HEK293 (cell line): ENCODE results near the gene NFE2L1.

Experiments used
- CTCF ChIA-PET: fragments of 350-600 bp; formaldehyde crosslinking; extraction: SDS; loops from one replicate; lab custom pipeline; 2021; ENCODE audit warnings: antibody characterized with exemption; lab: Yijun Ruan, JAX
- POLR2A ChIA-PET: fragments of 300-600 bp; formaldehyde crosslinking; extraction: SDS; loops from one replicate; lab custom pipeline; 2020; ENCODE audit warnings: antibody characterized with exemption, inconsistent platforms; lab: Yijun Ruan, JAX
- H3K27ac ChIP-seq: fragments of 200-500 bp; sonication (Bioruptor generic); 2 replicates; pipeline ENCODE4 v1.5.1; 2014; ENCODE audit warnings: low read depth, low read length, control low read depth, inconsistent platforms; ENCODE audit errors: extremely low read depth
- H3K36me3 ChIP-seq, 2 experiments: fragments of 200-500 bp in 1 of 2; sonication (Bioruptor generic) in 1 of 2; 1 replicate in 1 of 2; 2 replicates in 1 of 2; pipeline ENCODE4 v1.5.1; 2014 to 2017; ENCODE audit warnings: inconsistent platforms in 2 of 2, low read length in 2 of 2; ENCODE audit not compliant: control insufficient read depth in 2 of 2, insufficient read depth in 1 of 2
- H3K4me1 ChIP-seq: fragments of 200-500 bp; sonication (Bioruptor generic); 2 replicates; pipeline ENCODE4 v1.5.1; 2014; ENCODE audit warnings: mild to moderate bottlenecking, low read length, inconsistent platforms; ENCODE audit not compliant: control insufficient read depth, insufficient read depth
- H3K4me3 ChIP-seq: 2 replicates; pipeline ENCODE4 v1.5.1; 2011; ENCODE audit warnings: low read depth, mild to moderate bottlenecking, control low read depth, low read length, moderate library complexity
- H3K9me3 ChIP-seq: fragments of 200-500 bp; sonication (Bioruptor generic); 2 replicates; pipeline ENCODE4 v1.5.1; 2014; ENCODE audit warnings: low read depth, low read length, inconsistent platforms; ENCODE audit not compliant: control insufficient read depth, insufficient read depth
- GLIS1 ChIP-seq: fragments of 450-650 bp; formaldehyde crosslinking; IDR thresholded peaks from 2 replicates; pipeline ENCODE4 v1.5.1; 2016; ENCODE audit warnings: missing biosample characterization, missing genetic modification characterization
- KLF1 ChIP-seq: fragments of 450-650 bp; formaldehyde crosslinking; IDR thresholded peaks from 2 replicates; pipeline ENCODE4 v1.5.1; 2016; ENCODE audit warnings: missing biosample characterization, missing genetic modification characterization
- KLF10 ChIP-seq: fragments of 450-650 bp; IDR thresholded peaks from 2 replicates; pipeline ENCODE4 v1.5.1; 2018; ENCODE audit warnings: missing biosample characterization, mild to moderate bottlenecking, missing genetic modification characterization
- KLF16 ChIP-seq: fragments of 450-650 bp; formaldehyde crosslinking; IDR thresholded peaks from 2 replicates; pipeline ENCODE4 v1.5.1; 2017; ENCODE audit warnings: missing biosample characterization, missing genetic modification characterization
- KLF17 ChIP-seq: fragments of 450-650 bp; formaldehyde crosslinking; IDR thresholded peaks from 2 replicates; pipeline ENCODE4 v1.5.1; 2016; ENCODE audit warnings: missing biosample characterization, missing genetic modification characterization
- KLF7 ChIP-seq: fragments of 450-650 bp; formaldehyde crosslinking; IDR thresholded peaks from 2 replicates; pipeline ENCODE4 v1.5.1; 2016; ENCODE audit warnings: missing biosample characterization, missing genetic modification characterization, borderline replicate concordance
- OVOL3 ChIP-seq: fragments of 450-650 bp; formaldehyde crosslinking; IDR thresholded peaks from 2 replicates; pipeline ENCODE4 v1.5.1; 2016; ENCODE audit warnings: missing biosample characterization, missing genetic modification characterization
- PBX3 ChIP-seq: sonication (generic); formaldehyde crosslinking; IDR thresholded peaks from 2 replicates; pipeline ENCODE4 v1.8.1; 2022; ENCODE audit warnings: mild to moderate bottlenecking, moderate library complexity, missing genetic modification reagents
- TCF7L2 ChIP-seq: IDR thresholded peaks from 2 replicates; pipeline ENCODE4 v1.6.1; 2011; ENCODE audit warnings: low read depth, mild to moderate bottlenecking, inconsistent platforms, low read length, moderate library complexity, borderline replicate concordance
- TRIM28 ChIP-seq: IDR thresholded peaks from 2 replicates; pipeline ENCODE4 v1.6.1; 2011; ENCODE audit warnings: low read length, control low read depth, borderline replicate concordance
- YY1 ChIP-seq: fragments of 450-650 bp; formaldehyde crosslinking; IDR thresholded peaks from 2 replicates; pipeline ENCODE4 v1.5.1; 2018; ENCODE audit warnings: missing biosample characterization, missing genetic modification characterization
- ZBTB10 ChIP-seq: fragments of 450-650 bp; formaldehyde crosslinking; IDR thresholded peaks from 2 replicates; pipeline ENCODE4 v1.5.1; 2016; ENCODE audit warnings: missing biosample characterization, missing genetic modification characterization
- ZBTB48 ChIP-seq: fragments of 450-650 bp; formaldehyde crosslinking; IDR thresholded peaks from 2 replicates; pipeline ENCODE4 v1.5.1; 2016; ENCODE audit warnings: missing biosample characterization, missing genetic modification characterization
- ZBTB8A ChIP-seq: fragments of 450-650 bp; formaldehyde crosslinking; IDR thresholded peaks from 2 replicates; pipeline ENCODE4 v1.5.1; 2016; ENCODE audit warnings: missing biosample characterization, missing genetic modification characterization
- ZNF221 ChIP-seq: fragments of 450-650 bp; formaldehyde crosslinking; IDR thresholded peaks from 2 replicates; pipeline ENCODE4 v1.5.1; 2017; ENCODE audit warnings: missing biosample characterization, missing genetic modification characterization, borderline replicate concordance
- ZNF302 ChIP-seq: fragments of 450-650 bp; formaldehyde crosslinking; IDR thresholded peaks from 2 replicates; pipeline ENCODE4 v1.5.1; 2016; ENCODE audit warnings: missing biosample characterization, missing genetic modification characterization, low read depth
- ZNF324 ChIP-seq: fragments of 450-650 bp; formaldehyde crosslinking; IDR thresholded peaks from 2 replicates; pipeline ENCODE4 v1.5.1; 2016; ENCODE audit warnings: missing biosample characterization, missing genetic modification characterization
- ZNF335 ChIP-seq: fragments of 450-650 bp; formaldehyde crosslinking; conservative IDR thresholded peaks from 2 replicates; pipeline ENCODE4 v1.5.1; 2016; ENCODE audit warnings: missing biosample characterization, missing genetic modification characterization
- ZNF341 ChIP-seq: fragments of 450-650 bp; formaldehyde crosslinking; IDR thresholded peaks from 2 replicates; pipeline ENCODE4; 2016; ENCODE audit warnings: low read depth, missing biosample characterization, missing genetic modification characterization
- ZNF350 ChIP-seq: fragments of 450-650 bp; formaldehyde crosslinking; IDR thresholded peaks from 2 replicates; pipeline ENCODE4 v1.5.0; 2017; ENCODE audit warnings: missing biosample characterization, mild to moderate bottlenecking, missing genetic modification characterization
- ZNF433 ChIP-seq: fragments of 450-650 bp; formaldehyde crosslinking; IDR thresholded peaks from 2 replicates; pipeline ENCODE4 v1.5.1; 2016; ENCODE audit warnings: missing biosample characterization, missing genetic modification characterization, low read depth
- ZNF501 ChIP-seq: fragments of 450-650 bp; formaldehyde crosslinking; IDR thresholded peaks from 2 replicates; pipeline ENCODE4 v1.5.1; 2016; ENCODE audit warnings: missing biosample characterization, missing genetic modification characterization
- ZNF513 ChIP-seq: fragments of 450-650 bp; IDR thresholded peaks from 2 replicates; pipeline ENCODE4 v1.5.1; 2018; ENCODE audit warnings: missing biosample characterization, missing genetic modification characterization
- ZNF548 ChIP-seq: fragments of 450-650 bp; formaldehyde crosslinking; IDR thresholded peaks from 2 replicates; pipeline ENCODE4 v1.5.1; 2016; ENCODE audit warnings: missing biosample characterization, missing genetic modification characterization
- ZNF560 ChIP-seq: fragments of 450-650 bp; formaldehyde crosslinking; IDR thresholded peaks from 2 replicates; pipeline ENCODE4 v1.5.1; 2017; ENCODE audit warnings: missing biosample characterization, missing genetic modification characterization, borderline replicate concordance
- ZNF561 ChIP-seq: fragments of 450-650 bp; IDR thresholded peaks from 2 replicates; pipeline ENCODE4 v1.5.1; 2018; ENCODE audit warnings: missing biosample characterization, missing genetic modification characterization, borderline replicate concordance
- ZNF610 ChIP-seq: fragments of 450-650 bp; formaldehyde crosslinking; IDR thresholded peaks from 2 replicates; pipeline ENCODE4 v1.5.1; 2016; ENCODE audit warnings: missing biosample characterization, missing genetic modification characterization, borderline replicate concordance
- ZNF621 ChIP-seq: fragments of 450-650 bp; formaldehyde crosslinking; IDR thresholded peaks from 2 replicates; pipeline ENCODE4 v1.5.1; 2017; ENCODE audit warnings: missing biosample characterization, missing genetic modification characterization
- ZNF623 ChIP-seq: fragments of 450-650 bp; formaldehyde crosslinking; IDR thresholded peaks from 2 replicates; pipeline ENCODE4 v1.5.1; 2016; ENCODE audit warnings: missing biosample characterization, missing genetic modification characterization
- ZNF624 ChIP-seq: fragments of 450-650 bp; formaldehyde crosslinking; IDR thresholded peaks from 2 replicates; pipeline ENCODE4 v1.5.1; 2017; ENCODE audit warnings: missing biosample characterization, missing genetic modification characterization
- ZNF843 ChIP-seq: fragments of 450-650 bp; formaldehyde crosslinking; IDR thresholded peaks from 2 replicates; pipeline ENCODE4 v1.5.1; 2016; ENCODE audit warnings: missing biosample characterization, missing genetic modification characterization

NFE2L1 gene

GRCh38 chr17:48100591-48101011 is 52.4 kb downstream of the NFE2L1 start (continued):
- TF ChIP-seq ZNF324 (tag by site-specific recombination) = no peak
- TF ChIP-seq TCF7L2 = no peak
- TF ChIP-seq ZNF548 = no peak
- TF ChIP-seq GLIS1 = peak; percentile 83
- TF ChIP-seq ZNF221 (tag by site-specific recombination) = no peak
- TF ChIP-seq ZNF350 = no peak

GRCh38 chr17:48101012-48101720 is 53.0 kb downstream of the NFE2L1 start, which contains the start of gene CBX1:
TSS of gene CBX1 (minus strand) at chr17:48101478. CDS start at chr17:48077004, 24,474 bp downstream.
- CTCF ChIA-PET = interaction anchor here (0.6 to 2.3 kb wide), 6 partner anchors 11 to 123 kb away, joined by 3 to 10 read pairs (median 6); no protein-coding TSS in a partner anchor
- TF ChIP-seq ZNF302 (tag by site-specific recombination) (no peak), ZNF341 (peak; percentile 30; the same call in 1 of the 2 replicates), ZNF501 (tag by site-specific recombination) (peak; percentile 93), KLF16 (tag by site-specific recombination) (peak; percentile 85; the same call in 1 of the 2 replicates), YY1 (tag by site-specific recombination) (no peak; the same call in 1 of the 2 replicates), TRIM28 (peak; percentile 94; the same call in 1 of the 2 replicates), ZNF621 (no peak), OVOL3 (tag by site-specific recombination) (no peak; the same call in 1 of the 2 replicates), ZNF433 (no peak), ZNF561 (tag by site-specific recombination) (peak; percentile 67; the same call in 1 of the 2 replicates), KLF10 (peak; percentile 77), PBX3 (CRISPR knock-in tag) (0 out of 2 replicates have a peak, but pooled peaks have one; percentile 81), ZNF335 (tag by site-specific recombination) (peak; percentile 78), ZBTB8A (tag by site-specific recombination) (peak; percentile 78), ZNF624 (no peak), ZNF623 (no peak), KLF7 (tag by site-specific recombination) (peak; percentile 33), ZBTB48 (peak; percentile 38), ZNF350 (no peak), ZNF513 (no peak), ZNF610 (tag by site-specific recombination) (peak; percentile 66; the same call in 1 of the 2 replicates), KLF1 (tag by site-specific recombination) (0 out of 2 replicates have a peak, but pooled peaks have one; percentile 8), ZNF560 (no peak), KLF17 (tag by site-specific recombination) (peak; percentile 55), ZBTB10 (tag by site-specific recombination) (peak; percentile 70), ZNF843 (tag by site-specific recombination) (peak; percentile 34; the same call in 1 of the 2 replicates)

More at GRCh38 chr17:48101012-48101720, 53.0 kb downstream of the NFE2L1 start, which contains the start of gene CBX1:
- H3K27ac ChIP-seq = peak within 1 kb of the TSS; percentile 97
- H3K36me3 ChIP-seq = peaks cover 0 to 3% of the 10 kb centered on the region in 2 experiments; a peak in 1 of 3 replicates
- H3K4me3 ChIP-seq = peak within 1 kb of the TSS; percentile 85
- H3K9me3 ChIP-seq = no peaks in the 10 kb centered on the region
- peaks cover 4% of the 10 kb centered on the region; the same call in 1 of the 2 replicates for H3K4me1 ChIP-seq
- POLR2A ChIA-PET = interaction anchor here (0.5 to 2.2 kb wide), 20 partner anchors 8 to 238 kb away, joined by 3 to 11 read pairs (median 4); partner anchors contain the start of genes CDK5RAP3 and NFE2L1
